Cardiac muscle cell (in vitro differentiated cells and primary cell): ENCODE results near the gene PPIP5K1. TPM values are rescaled to one million over a fixed set of nuclear protein-coding genes. Genes with fewer than 3 reads are reported as not detected.
A peak's percentile ranks its signal among the peaks of the same experiment; 100 is the strongest.

ENCODE experiments used
- DNase-seq, 2 donors: peaks; one replicate each; pipeline versions ENCODE4 v3.0.0 to v3.0.0-alpha.2; 2010 to 2017; ENCODE audit warnings: low read depth in 1 of 2, low spot score in 1 of 2
- H3K27ac ChIP-seq: fragments of 200-600 bp; sonication (generic); 2 replicates; pipeline ENCODE4 v1.5.1; 2016
- H3K27me3 ChIP-seq: fragments of 200-600 bp; sonication (generic); 2 replicates; pipeline ENCODE4 v1.6.0; 2016; ENCODE audit warnings: control low read depth
- H3K36me3 ChIP-seq: fragments of 200-600 bp; sonication (generic); 2 replicates; pipeline ENCODE4 v1.5.1; 2016; ENCODE audit warnings: control low read depth
- H3K4me1 ChIP-seq: fragments of 200-600 bp; sonication (generic); 2 replicates; pipeline ENCODE4 v1.8.1; 2017; ENCODE audit warnings: low read depth, mild to moderate bottlenecking, mixed run types
- H3K4me3 ChIP-seq: fragments of 200-600 bp; sonication (generic); 2 replicates; pipeline ENCODE4 v1.5.1; 2016; ENCODE audit warnings: mild to moderate bottlenecking
- H3K9me3 ChIP-seq: fragments of 200-600 bp; sonication (generic); 2 replicates; pipeline ENCODE4 v1.5.1; 2017; ENCODE audit warnings: low read depth, mild to moderate bottlenecking, control low read depth
- polyA plus RNA-seq: library from polyadenylated mRNA; unstranded; fragments of >200 nt; fragmentation: Nextera tagmentation; extraction: Ambion mirVana; gene quantifications from 2 replicates; pipeline ENCODE4 v1.2.1, GENCODE V29; 2016
- total RNA-seq: library from RNA; depleted of rRNA; stranded (reverse); fragments of >200 nt; gene quantifications from 2 replicates; pipeline ENCODE4 v1.2.3, GENCODE V29; 2016
- TF ChIP-seq, protein P1 (sequence below): IDR thresholded peaks from 2 replicates; pipeline ENCODE4 v1.5.1; 2012; ENCODE audit warnings: low read depth, mild to moderate bottlenecking, low read length

PPIP5K1 gene
- total and polyA plus RNA-seq, 2 experiments from 2014 or later, result 17.6 to 20.0 TPM

DNA sequence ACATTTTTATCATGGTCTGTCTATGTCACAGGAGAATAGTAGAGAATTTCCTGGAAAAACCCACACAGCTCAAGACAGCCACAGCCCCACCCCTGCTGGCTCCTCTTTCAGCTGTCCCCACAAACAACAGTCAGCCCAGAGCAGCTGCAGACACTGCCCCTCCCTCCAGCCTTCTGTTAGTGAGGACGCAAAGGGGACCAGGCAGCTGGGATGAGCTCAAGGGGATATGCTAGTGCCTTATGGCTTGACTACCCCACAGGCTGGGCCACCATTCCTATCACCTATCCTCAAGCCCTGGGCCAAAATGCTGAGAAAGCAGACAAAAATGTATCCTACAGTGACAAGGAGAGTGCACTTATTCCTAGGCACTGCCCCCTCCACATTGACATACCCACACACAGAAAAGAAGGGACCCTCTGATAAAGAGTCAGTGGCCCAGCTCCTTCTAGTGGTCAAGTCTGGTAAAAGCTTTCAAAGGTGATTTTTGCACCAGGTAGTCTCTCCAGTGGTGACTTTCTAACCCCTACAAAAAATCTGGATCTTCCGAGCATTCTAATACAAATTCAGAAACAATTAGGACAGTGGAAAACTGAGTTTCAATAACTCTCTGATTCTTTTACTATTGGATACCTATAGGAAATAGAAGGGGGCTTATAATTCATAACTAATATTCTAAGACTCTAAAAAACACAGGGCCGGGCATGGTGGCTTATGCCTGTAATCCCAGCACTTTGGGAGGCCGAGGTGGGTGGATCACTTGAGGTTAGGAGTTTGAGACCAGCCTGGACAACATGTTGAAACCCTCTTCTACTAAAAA, 75.6 kb downstream of the PPIP5K1 start:
- Histone ChIP-seq H3K27me3 (no peaks in the 10 kb centered on the region), H3K9me3 (no peaks in the 10 kb centered on the region), H3K4me1 (peaks cover 26% of the 10 kb centered on the region), H3K27ac (no peak overlapping the region), H3K4me3 (no peak overlapping the region), H3K36me3 (no peaks in the 10 kb centered on the region)
- peak; percentile 30 to 62 for DNase-seq
- TF ChIP-seq, protein P1, sequence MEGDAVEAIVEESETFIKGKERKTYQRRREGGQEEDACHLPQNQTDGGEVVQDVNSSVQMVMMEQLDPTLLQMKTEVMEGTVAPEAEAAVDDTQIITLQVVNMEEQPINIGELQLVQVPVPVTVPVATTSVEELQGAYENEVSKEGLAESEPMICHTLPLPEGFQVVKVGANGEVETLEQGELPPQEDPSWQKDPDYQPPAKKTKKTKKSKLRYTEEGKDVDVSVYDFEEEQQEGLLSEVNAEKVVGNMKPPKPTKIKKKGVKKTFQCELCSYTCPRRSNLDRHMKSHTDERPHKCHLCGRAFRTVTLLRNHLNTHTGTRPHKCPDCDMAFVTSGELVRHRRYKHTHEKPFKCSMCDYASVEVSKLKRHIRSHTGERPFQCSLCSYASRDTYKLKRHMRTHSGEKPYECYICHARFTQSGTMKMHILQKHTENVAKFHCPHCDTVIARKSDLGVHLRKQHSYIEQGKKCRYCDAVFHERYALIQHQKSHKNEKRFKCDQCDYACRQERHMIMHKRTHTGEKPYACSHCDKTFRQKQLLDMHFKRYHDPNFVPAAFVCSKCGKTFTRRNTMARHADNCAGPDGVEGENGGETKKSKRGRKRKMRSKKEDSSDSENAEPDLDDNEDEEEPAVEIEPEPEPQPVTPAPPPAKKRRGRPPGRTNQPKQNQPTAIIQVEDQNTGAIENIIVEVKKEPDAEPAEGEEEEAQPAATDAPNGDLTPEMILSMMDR, result peak; percentile 62

DNA sequence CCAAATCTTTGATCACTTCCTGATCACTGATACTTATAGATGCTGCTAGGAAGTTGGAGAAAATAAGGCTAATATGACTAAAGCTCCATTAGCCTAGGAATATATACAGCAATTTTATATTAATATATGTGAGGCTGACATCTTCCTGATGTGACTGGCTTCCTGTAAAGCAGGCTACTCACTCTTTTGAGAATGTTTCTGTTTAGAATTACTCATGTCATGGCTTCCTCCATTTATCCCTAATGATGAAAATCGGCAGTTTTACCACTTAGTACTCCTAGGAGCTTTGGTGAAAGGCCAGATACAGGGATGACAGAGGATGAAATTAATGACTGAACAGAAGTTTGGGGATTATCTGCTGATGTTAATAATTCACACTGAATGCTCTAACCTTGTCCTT, 76.5 kb downstream of the PPIP5K1 start:
- H3K4me3 ChIP-seq, result no peak overlapping the region
- H3K27me3 ChIP-seq, result no peaks in the 10 kb centered on the region
- H3K4me1 ChIP-seq, result peaks cover 26% of the 10 kb centered on the region
- no peaks in the 10 kb centered on the region for H3K9me3 ChIP-seq
- no peaks in the 10 kb centered on the region for H3K36me3 ChIP-seq
- no peak for DNase-seq
- TF ChIP-seq, protein P1, result no peak
- H3K27ac ChIP-seq, result no peak overlapping the region

DNA sequence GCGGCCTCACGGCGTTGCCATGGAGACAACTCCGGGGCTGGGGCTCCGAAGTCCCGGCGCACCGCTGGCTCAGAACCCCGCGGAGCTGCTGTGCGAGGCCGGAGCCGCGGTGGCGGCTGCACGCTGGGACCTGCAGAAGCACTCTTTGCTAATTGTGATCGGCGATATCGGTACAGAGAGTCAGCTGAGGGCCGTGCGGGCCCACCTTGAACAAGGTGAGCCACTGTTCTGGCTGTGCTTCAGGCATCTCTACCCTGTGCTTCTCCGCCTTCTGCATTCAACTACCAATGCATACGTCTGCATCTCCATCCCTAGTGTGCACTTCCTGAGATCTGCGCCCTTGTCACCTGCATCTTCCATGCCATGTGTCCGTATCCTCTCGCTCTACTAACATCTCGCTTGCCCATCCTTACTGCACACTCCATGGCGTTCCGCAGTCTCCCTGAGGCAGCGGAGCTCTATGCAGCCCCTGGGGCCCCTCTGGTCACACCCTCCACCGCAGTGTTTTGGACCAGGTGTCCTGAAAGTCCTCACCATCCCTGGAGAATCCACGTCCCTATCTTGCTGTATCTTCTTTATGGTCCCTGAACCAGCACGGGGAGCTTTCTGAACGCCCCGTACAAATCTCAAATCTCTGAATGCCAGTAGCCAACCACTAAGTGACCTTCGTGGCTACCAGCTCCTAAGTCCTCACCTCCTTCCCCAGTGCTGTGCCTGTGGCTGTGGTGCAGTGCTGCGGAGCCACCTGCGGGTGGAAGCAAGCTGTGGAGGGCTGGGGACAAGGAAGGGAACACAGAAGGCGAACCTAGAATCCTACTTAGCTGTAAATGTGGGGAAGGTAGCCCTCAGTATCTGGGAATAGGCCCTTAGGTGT, 78.8 kb downstream of the PPIP5K1 start:
- Histone ChIP-seq H3K9me3 (no peaks in the 10 kb centered on the region), H3K27me3 (no peaks in the 10 kb centered on the region), H3K4me3 (peak overlapping the region; percentile 49), H3K27ac (no peak overlapping the region), H3K36me3 (no peaks in the 10 kb centered on the region), H3K4me1 (peaks cover 20% of the 10 kb centered on the region)
- TF ChIP-seq, protein P1, result peak; percentile 15
- peak in 1 of 2 donors; percentile 50 for DNase-seq

DNA sequence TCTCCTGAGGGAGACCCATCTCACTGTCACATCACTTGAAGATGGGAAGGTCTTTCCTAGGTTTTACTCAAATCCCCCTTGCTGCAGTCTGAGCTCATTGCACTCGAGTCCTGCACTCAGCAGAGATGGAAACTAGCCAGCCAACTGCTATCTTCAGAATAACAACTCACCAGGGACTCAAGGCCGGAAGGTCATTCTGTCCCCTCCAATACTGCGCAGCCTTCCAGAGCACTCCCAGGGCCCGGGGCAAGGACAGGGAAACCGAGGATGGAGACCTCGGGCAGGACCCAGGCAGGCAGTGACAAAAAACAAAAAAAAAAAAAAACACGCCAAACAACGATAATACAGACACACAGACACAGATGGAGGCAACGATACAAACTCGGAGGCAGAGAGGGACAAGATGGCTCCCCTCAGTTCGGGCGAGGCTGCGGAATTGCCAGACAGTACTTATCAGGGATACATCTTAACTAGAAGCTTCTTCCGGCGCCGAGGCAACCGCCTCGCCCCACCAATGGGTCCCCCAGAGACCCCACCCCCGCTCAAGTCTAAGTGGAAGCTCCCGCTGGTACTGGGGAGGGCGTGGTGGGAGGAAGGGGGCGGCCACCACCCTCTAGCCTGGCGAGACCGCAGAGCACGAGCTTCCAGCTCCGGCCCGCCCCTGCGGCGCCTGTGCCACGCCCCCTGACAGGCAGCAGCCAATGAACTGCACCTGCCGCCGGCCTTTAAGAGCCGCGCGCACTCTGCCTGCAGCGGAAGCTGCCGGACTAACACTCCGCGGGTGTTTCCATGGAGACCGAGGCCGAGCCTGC, 79.6 kb downstream of the PPIP5K1 start:
- TF ChIP-seq, protein P1, result peak; percentile 38
- Histone ChIP-seq H3K36me3 (no peaks in the 10 kb centered on the region), H3K27ac (peak overlapping the region; percentile 89), H3K4me1 (peaks cover 20% of the 10 kb centered on the region), H3K27me3 (no peaks in the 10 kb centered on the region), H3K9me3 (no peaks in the 10 kb centered on the region), H3K4me3 (peak overlapping the region; percentile 49)
- peak; percentile 99 to 100 for DNase-seq

DNA sequence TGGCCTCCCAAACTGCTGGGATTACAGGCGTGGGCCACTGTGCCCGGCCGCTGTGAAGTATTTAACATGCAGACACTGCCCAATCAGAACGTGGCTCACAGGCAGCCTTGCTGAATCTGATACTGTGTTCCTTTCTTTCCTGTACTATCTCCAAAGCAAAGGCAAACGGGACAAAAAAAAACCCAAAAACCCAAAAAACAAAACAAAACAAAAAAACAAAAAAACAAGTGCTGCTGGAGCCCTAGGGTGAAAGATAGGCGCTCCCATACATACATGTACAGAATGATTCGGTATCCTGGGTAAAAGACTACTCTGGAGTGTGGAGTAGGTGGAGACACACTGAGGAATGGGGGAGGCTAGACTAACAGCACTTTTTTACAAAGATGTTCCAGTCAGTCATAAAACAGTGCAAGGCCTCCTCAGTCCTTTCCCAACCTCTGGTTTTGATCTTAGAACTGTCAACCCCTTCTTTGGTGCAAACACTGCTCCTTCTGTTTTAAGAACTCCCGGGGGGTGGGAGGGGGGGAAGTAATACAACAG, 80.3 kb downstream of the PPIP5K1 start:
- Histone ChIP-seq H3K27ac (peak overlapping the region; percentile 89), H3K4me3 (peak overlapping the region; percentile 49), H3K36me3 (no peaks in the 10 kb centered on the region), H3K9me3 (no peaks in the 10 kb centered on the region), H3K27me3 (no peaks in the 10 kb centered on the region), H3K4me1 (peaks cover 20% of the 10 kb centered on the region)
- TF ChIP-seq, protein P1, result no peak
- DNase-seq, result peak in 1 of 2 donors; percentile 55
